HG03558 (cell line): ENCODE data around the gene WBP1.
"Not testable (repeated sequence)": the region's sequence is repeated elsewhere in the genome, so short reads cannot be mapped to it uniquely, and the experiment has no call there.

Source experiments
- ATAC-seq: cut with Tn5 transposase; IDR thresholded peaks from one replicate; pipeline ENCODE4 v1.9.1; 2021; ENCODE audit warnings: moderate number of reproducible peaks; ENCODE audit not compliant: unreplicated experiment; ENCODE audit errors: extremely low read depth

The WBP1 gene

DNA sequence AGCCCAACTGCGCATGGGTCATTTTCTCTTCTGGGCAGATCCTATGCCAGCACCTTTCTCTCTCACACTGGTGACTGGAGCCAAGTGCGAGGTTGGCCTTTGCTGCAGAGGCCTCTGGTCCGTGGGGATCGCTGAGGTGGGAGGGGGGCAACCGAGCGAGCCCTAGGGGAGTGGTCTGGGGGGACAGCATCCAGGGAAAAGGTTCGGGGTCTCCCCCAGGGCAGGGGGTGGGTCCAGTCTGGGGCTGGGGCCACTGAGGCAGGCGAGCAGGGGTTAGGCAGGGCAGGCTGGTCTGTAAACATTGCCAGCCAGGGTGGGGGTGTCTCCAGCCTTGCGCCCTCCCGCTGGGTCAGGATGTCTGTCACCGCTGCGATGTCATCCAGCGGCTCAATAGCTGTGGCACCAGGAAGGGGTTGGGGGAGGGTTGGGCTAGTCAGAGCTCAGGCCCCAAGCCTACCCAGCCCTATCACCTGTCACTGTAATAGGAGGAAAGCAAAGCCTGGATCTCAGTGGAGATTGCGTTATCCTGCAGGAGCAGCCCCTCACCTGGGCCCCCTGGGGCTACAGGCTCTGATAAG lies 32.0 kb upstream of the WBP1 start:
- no peak for ATAC-seq

DNA sequence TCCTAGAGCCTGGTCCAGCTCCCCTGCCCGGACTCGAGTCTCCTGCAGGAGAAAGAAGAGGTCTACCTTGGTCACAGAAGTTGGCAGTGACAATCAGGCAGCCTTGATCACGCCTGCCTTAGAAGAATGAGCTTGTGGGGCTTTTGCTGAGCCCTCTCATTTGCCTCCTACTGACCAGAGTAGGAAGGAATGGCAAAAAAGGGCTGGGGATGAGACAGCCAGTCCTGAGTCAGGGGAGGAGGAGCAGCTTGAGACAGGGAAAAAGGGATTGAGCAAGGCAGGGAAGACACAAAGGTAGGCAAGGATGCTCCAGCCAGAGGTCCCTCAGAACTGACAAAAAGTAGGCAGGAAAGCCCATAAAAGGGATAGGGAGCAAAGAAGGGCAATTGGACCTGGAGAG lies 30.7 kb upstream of the WBP1 start:
- no peak for ATAC-seq

GRCh38 chr2:74428675-74429074 lies 29.6 kb upstream of the WBP1 start:
- no peak for ATAC-seq

GRCh38 chr2:74429487-74430451 lies 28.5 kb upstream of the WBP1 start:
- ATAC-seq: no peak

DNA sequence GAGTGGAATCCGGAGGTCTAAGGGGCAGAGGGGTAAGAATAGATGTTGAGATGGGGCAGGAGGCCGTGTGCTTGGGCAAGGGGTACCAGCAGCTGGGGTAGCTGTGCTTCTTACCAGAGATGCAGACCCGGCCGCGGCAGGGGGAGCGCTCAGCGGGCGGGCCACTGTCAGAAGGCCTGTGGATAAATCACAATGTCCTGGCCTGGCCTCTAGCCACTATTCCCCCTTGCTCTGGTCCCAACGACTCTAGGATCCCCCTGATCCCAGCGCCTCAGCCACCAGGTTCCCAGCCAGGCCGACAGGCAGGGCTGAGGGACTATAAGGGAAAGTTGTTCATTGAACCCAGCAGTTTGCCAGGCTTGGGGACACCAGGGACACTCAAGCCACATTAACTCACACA lies 27.7 kb upstream of the WBP1 start:
- no peak for ATAC-seq

DNA sequence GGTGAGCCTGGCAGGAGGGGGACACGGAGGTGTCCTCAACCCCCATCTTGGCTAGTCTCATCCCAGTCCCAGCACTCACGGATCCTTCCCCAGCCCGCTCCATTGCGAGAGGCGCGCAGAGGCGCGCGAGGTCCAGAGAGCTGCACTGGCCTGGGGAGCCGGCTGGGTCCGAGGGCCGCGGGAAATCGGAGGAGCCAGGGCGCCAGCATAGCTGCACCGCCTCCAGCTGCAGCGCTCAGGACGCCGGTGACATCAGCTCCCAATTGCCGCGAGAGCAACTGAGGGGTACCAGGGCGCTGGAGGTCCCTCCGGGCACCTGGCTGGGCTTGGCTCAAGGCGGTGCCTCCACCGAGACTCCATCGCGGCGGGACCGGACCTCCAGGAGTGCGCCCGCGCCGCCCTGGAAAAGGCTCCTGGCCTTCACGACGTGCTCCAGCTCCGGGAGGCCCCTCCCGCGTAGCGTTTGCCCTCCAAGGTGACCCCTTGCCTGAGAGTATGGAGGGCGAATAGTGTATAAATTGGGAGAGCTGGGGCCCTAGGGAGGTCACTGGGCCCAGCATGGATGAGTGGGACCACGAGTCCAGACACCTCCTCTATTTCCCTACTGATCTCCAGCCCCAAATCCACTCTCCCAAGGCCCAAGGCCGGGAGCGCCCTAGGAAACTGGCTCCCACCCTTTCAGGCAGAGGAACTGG lies 22.0 kb upstream of the WBP1 start:
- ATAC-seq: no peak

GRCh38 chr2:74436848-74437695 lies 21.2 kb upstream of the WBP1 start:
- ATAC-seq: no peak

GRCh38 chr2:74438248-74438647 lies 20.0 kb upstream of the WBP1 start:
- no peak for ATAC-seq

DNA sequence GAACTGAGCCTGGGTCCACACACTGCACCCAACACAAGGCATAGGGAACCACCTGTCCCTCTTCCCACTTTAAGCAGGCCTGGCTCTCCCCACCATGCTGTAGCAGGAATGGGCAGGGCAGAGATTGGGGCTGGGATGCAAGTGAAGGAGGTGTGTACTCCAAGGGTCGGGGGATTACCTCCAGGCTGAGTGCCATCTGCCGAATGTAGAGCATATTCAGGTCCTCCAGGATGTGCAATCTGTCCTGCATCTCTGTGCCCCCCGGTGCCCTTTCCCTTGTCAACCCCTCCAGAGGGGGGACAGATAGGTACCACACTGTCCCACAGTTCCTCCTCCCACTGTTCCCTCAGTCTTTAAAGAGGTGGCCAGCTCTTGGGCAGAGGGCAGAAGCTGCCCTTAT lies 18.9 kb upstream of the WBP1 start:
- no peak for ATAC-seq

DNA sequence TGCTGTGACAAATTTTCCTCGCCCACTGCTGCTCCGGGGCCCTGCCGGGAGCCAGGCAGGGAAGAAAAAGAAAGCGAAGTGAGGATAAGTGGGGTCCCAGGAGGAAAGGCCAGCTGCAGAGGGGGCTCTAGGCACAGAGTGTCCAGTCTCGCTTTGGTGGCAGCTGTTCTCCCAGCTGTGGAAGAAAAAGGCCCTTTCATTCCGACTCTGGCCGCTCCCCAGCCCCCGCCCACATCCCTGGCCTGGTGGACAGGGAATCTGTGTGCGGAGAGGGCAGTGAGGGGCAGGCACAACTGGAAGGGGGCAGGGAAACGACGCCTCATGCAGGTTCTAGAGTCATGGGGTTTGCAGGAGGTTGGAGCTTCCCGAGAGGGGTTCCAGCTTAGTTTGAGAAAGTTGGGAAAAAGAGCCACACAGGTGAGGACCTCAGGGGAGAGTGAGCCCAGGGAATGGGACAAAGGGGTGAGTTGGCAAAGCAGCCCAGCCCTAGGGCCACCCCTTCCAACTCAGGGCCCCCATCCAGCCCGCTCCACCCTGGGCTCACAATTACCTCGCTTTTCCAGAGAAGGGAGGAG lies 18.3 kb upstream of the WBP1 start:
- ATAC-seq: no peak

GRCh38 chr2:74440378-74441169 lies 17.7 kb upstream of the WBP1 start:
- ATAC-seq: peak; percentile 70

- ATAC-seq: no peak
Measured at GRCh38 chr2:74441170-74441689, 17.0 kb upstream of the WBP1 start.

DNA sequence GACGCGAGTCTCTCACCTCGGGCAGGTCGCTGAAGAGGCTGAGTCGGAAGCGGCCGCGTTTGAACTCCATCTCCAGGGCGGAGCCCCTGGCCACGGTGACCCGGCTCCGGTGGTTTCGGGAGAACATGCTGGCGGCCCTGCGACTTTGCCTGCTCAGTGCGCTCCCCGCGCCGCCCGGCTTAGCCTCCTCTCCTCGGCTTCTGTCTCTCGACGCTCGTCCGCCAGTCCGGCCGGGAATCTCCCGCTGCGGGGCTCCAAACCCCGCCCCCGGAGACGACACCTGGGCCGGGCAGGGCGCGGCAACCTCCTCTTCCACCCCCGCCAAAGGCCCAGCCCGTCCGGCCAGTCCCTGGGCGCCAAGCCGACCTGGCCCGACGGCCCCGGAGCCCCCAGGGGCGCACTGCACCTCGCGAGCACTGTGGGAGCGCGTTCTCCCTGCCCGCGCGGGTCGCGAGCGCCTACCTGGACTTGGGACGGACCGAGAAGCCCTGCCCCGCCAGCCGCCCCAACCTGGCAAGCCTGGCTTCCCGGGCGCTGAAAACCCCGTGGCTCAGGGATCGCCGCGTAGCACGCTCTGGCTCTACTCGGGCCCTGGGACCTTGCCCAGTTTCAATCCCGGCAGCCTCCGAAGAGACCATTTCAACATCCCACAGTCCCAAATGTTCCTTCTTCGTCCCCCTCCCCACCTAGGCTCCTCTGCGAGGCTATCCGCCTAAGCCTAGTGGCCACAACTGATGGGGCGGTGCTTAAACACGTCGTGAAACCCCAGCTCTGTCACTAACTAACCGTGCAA lies 16.4 kb upstream of the WBP1 start, which contains the start of gene RTKN:
Gene RTKN, minus strand, starts transcription at position 248 of the 793 bp plus-strand sequence. Its CDS starts 121 bp downstream, at position 127.
- no peak for ATAC-seq

GRCh38 chr2:74442483-74443297 lies 15.5 kb upstream of the WBP1 start:
- ATAC-seq: not testable (repeated sequence)

- ATAC-seq: no peak
Measured at GRCh38 chr2:74444498-74445318, 13.5 kb upstream of the WBP1 start.

- no peak for ATAC-seq
Measured at GRCh38 chr2:74447230-74447999, 10.8 kb upstream of the WBP1 start.
